GM21717 (cell line): Measurements from ENCODE around the gene WIZ.
A peak's percentile ranks its signal among the peaks of the same experiment; 100 is the strongest.

ENCODE experiments used
- ATAC-seq: cut with Tn5 transposase; IDR thresholded peaks from one replicate; pipeline ENCODE4 v1.9.1; 2021; ENCODE audit warnings: mild to moderate bottlenecking, moderate library complexity; ENCODE audit not compliant: unreplicated experiment

Gene WIZ

GRCh38 chr19:15466851-15467733, 17.3 kb upstream of the WIZ start:
- peak; percentile 45 for ATAC-seq

- no peak for ATAC-seq
Measured at GRCh38 chr19:15464394-15465385, 14.9 kb upstream of the WIZ start, which contains the start of gene RASAL3. RASAL3 (minus strand) TSS chr19:15464544; CDS start chr19:15464358, 186 bp downstream.

- ATAC-seq = no peak
Measured at GRCh38 chr19:15463861-15464371, 14.2 kb upstream of the WIZ start.

GRCh38 chr19:15461694-15462093, 11.9 kb upstream of the WIZ start:
- no peak for ATAC-seq

GRCh38 chr19:15457701-15458484, 8.1 kb upstream of the WIZ start:
- no peak for ATAC-seq

GRCh38 chr19:15456871-15457700, 7.3 kb upstream of the WIZ start:
- ATAC-seq = no peak

GRCh38 chr19:15456441-15456840, 6.7 kb upstream of the WIZ start:
- ATAC-seq = no peak

- ATAC-seq = no peak
Measured at GRCh38 chr19:15455996-15456395, 6.2 kb upstream of the WIZ start.

- ATAC-seq = no peak
Measured at GRCh38 chr19:15453906-15454860, 4.4 kb upstream of the WIZ start.

- no peak for ATAC-seq
Measured at GRCh38 chr19:15453091-15453578, 3.4 kb upstream of the WIZ start.

- ATAC-seq = no peak
Measured at GRCh38 chr19:15452111-15453047, 2.6 kb upstream of the WIZ start.

GRCh38 chr19:15450528-15450890, 753 bp upstream of the WIZ start:
- ATAC-seq = no peak

GRCh38 chr19:15448778-15449619, 757 bp downstream of the WIZ start:
- no peak for ATAC-seq

GRCh38 chr19:15448044-15448777, 1.5 kb downstream of the WIZ start:
- no peak for ATAC-seq

GRCh38 chr19:15447057-15447456, 2.7 kb downstream of the WIZ start:
- ATAC-seq = no peak
